Activated CD8-positive, alpha-beta memory T cell treated with anti-CD3 and anti-CD28 coated beads, Interleukin-2, amount 50 U/mL, for 24 hours (primary cell): ENCODE data around the gene NME7.
A peak's percentile ranks its signal among the peaks of the same experiment; 100 is the strongest.
"Not testable (repeated sequence)": the region's sequence is repeated elsewhere in the genome, so short reads cannot be mapped to it uniquely, and the experiment has no call there.

Experiments
- DNase-seq: peaks from one replicate; pipeline ENCODE4 v3.0.0-alpha.2; 2020; ENCODE audit errors: extremely low read depth

Gene NME7

DNA sequence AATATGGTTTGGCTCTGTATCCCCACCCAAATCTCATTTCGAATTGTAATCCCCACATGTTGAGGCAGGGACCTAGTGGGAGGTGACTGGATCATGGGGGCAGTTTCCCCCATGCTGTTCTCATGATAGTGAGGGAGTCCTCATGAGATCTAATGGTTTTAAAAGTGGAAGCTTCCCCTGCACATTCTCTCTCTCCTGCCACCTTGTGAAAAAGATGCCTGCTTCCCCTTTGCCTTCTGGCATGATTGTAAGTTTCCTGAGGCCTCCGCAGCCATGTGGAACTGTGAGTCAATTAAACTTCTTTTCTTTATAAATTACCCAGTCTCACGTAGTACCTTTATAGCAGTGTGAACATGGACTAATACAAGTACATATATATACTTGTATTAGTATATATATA, 25.5 kb downstream of the NME7 start:
- DNase-seq, result not testable (repeated sequence)

DNA sequence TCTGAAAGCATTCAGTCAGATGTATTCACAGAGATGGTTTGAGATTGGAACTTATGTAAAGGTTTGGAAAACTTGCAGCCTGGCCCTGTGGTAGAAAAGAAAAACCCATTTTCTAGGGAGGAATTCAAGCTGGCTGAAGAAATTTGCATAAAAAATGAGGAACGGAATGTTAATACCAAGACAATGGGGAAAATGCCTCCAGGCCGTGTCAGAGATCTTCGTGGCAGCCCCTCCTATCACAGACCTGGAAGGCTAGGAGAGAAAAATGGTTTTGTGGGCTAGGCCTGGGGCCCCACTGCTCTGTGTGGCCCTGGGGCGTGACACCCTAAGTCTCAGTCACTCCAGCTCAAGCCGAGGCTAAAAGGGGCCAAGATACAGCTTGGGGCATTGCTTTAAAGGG, 26.7 kb downstream of the NME7 start:
- DNase-seq, result no peak

- no peak for DNase-seq
Measured at GRCh38 chr1:169339773-169340172, 27.8 kb downstream of the NME7 start.

GRCh38 chr1:169338617-169339016, 29.0 kb downstream of the NME7 start:
- no peak for DNase-seq

GRCh38 chr1:169336947-169337715, 30.5 kb downstream of the NME7 start:
- DNase-seq, result not testable (repeated sequence)

DNA sequence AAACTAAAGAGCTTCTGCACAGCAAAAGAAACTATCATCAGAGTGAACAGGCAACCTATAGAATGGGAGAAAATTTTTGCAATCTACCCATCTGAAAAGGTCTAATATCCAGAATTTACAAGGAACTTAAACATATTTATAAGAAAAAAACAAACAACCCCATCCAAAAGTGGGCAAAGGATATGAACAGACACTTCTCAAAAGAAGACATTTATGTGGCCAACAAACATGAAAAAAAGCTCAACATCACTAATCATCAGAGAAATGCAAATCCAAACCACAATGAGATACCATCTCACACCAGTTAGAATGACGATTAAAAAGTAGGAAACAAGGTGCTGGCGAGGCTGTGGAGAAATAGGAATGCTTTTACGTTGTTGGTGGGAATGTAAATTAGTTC, 32.9 kb downstream of the NME7 start:
- not testable (repeated sequence) for DNase-seq

DNA sequence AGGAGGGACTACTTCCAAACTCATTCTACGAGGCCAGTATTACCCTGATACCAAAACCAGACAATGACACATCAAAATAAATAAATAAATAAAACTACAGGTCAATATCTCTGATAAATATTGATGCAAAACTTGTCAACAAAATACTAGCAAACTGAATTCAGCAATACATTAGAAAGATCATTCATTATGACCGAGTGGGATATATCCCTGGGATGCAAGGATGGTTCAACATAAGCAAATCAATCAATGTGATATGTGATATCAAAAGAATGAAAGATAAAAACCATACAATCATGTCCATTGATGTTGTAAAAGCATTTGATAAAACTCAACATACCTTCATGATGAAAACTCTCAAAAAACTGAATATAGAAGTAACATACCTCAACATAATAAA, 36.7 kb downstream of the NME7 start:
- DNase-seq, result no peak

- DNase-seq, result no peak
Measured at GRCh38 chr1:169329383-169329782, 38.2 kb downstream of the NME7 start.

- DNase-seq, result no peak
Measured at GRCh38 chr1:169327875-169328274, 39.7 kb downstream of the NME7 start.

DNA sequence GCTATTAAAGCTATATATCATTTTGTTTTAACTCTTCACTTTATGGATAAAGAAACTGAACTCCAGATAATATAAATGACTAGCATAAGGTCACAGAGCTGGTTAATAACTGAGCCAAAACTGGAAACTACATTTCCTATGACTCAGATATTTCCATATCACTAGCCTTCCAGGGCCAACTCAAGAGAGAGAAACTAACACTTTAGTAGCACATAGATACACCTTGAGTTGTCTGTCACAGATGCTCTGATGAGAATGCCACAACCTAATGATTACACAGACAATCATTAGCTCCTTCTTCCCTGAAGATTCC, 40.7 kb downstream of the NME7 start:
- DNase-seq, result no peak

DNA sequence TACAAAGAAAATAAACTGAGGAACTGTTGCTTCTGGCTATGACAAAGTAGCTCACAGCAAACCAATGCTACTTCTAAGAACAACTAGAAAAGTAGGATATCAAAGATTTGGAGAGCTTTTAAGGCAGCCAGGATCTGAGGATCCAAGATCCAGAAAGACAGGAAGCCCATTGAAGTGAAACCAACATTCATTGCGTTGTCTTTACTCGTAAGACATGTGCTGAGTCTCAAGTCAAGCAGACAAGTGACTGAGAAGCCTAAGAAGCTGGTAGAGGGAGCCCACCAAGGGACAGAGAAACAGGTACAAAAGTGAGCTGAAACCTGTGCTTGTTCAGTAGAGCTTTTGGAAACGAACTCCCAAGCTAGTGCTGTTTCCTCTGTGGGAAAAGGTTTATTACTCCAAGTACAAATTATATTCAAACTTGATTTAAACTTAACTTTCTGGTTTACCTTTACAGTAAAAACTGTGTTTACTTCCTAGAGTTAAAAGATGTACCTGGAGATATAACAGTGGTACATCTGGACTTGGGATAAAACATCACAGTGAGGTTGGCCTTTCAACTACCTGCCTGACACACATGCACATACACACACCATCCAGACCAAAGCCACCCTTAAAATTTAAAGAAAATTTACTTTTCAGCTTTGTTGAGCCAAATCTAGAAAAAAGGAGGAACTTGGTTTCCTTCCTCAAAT, 41.2 kb downstream of the NME7 start:
- no peak for DNase-seq

DNA sequence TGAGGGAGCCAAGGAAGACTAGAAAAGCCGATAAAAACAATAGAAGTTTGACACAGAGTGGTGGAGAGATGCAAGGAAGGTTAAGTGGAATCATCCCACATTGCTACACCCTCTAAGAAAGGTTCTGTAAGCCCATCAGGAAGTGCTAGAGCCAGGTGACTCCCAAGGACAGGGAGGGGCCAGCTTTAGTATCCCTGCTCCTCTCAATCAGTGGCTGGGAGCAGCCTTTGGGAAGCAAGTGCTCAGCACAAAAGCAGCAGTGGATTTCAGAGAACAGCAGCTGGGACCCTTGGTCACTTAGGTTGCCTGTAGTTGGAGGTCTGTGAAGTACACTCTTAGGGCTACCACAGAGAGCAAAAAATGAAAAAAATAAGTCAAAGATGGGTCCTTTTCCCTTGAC, 42.5 kb downstream of the NME7 start:
- no peak for DNase-seq

DNA sequence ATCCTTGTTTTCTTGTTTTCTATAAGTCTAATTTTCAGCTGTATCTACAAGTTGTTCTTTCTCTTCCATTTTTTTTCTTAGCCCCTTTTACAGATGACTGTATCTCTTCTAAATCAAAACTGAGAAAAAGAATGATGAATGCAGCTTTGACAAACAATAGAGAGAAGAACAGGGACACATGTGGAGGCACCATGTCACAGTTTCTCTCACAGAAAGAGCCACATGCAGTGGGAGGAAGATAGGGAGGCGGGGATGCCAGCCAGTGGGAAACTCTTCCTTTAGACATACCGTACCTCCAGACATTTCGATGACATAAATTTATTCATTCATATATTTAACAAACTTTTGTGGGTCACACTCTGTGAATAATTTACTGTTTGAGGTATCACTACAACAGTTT, 45.5 kb downstream of the NME7 start:
- no peak for DNase-seq

GRCh38 chr1:169321539-169321938, 46.1 kb downstream of the NME7 start:
- DNase-seq, result no peak

- DNase-seq, result no peak
Measured at GRCh38 chr1:169318536-169319244, 48.9 kb downstream of the NME7 start.

GRCh38 chr1:169316556-169316955, 51.0 kb downstream of the NME7 start:
- no peak for DNase-seq

DNA sequence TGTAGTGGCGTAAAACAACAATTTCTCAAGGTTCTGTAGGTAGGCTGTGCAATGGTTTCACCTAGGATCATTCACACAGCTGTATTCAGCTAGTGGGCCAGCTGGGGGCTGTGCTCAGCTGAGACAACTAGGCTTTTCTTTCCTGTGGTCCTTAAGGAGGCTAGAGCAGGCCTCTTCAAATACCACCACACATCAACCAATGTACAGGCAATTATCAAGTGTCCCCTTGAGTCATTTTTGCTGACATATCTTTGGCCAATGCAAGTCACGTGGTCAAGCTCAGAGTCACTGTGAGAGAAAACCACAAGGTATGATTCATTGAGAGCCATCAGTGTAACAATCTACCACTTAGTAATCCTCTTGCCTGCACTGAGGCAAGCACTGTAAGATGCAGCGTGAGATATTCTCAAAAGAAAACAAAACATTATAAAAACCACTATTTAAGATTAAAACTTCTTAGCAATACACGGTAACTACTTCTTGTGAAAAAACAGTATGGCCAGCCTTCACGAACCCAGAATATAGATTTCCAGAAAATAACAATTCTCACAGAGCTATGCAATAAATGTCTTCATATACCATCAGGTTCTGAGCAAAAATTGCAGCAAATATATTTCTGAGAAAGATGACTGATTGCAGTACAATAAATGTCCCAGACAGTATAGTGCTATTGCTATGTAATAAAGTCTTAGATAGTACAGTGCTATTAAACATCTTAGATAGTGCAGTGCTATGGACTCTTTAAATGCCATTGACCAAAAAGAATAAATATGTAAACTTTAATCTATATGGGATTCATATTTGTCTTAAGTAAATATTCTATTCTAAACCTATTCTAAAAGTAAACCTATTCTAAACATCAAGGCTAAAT, 55.3 kb downstream of the NME7 start:
- peak; percentile 31 for DNase-seq

- DNase-seq, result no peak
Measured at GRCh38 chr1:169309178-169310166, 58.1 kb downstream of the NME7 start.

DNA sequence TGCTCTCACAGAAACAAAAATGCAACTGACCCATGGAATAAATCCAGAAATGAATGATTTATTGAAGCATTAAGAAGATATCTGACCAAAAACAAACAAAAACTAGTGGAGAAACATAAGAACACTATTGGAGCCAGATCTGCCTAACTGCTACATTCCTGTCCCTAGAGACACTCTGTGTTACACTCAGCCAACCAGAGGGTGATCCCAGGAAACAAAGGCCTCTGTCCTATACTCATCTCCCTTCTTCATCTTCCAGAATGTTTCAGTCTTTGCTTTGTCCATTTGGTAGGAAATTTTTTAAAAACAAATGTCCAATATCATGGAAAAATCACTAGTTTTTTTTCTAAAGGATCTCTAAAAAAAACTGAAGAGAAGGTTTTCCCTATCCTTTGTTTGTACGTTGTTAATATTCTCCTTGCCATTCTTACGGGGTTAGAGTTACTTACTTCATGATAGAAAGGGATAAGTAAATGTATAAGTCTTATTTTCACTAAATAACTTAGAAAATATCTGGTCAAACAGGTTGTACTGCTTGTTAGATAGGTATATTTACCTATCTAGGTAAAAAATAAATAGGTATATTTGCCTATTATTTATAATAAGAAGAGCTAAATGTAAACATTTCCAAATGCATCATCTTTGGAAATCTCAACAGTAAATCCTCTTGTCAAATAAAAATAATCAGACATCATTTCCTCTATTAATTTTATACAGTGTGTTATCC, 59.1 kb downstream of the NME7 start:
- no peak for DNase-seq

DNA sequence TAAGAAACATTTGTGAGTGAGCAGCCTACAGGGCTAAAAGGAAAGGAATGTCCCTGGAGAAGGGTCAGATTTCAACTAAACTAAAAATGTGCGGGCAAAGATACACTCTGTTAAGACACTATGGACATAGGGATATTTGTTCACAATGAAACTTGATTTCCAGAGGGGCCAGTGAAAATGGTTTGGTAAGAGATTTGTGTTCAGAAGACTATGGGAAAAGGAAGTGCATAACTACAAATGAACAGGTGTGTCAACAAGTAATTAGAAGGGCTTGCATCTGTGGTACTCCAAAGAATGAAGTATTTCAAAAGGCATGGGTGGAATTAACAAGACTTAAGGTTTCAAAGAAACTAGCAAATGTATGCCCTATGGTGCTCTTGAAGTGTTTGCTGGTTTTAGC, 60.4 kb downstream of the NME7 start:
- DNase-seq, result no peak
